Cardiac muscle cell (in vitro differentiated cells and primary cell): ENCODE results near the gene FMNL3. TPM values are rescaled to one million over a fixed set of nuclear protein-coding genes. Genes with fewer than 3 reads are reported as not detected.
A peak's percentile ranks its signal among the peaks of the same experiment; 100 is the strongest.

Source experiments
- DNase-seq, 2 donors: peaks; one replicate each; pipeline versions ENCODE4 v3.0.0 to v3.0.0-alpha.2; 2010 to 2017; ENCODE audit warnings: low read depth in 1 of 2, low spot score in 1 of 2
- H3K27ac ChIP-seq: fragments of 200-600 bp; sonication (generic); 2 replicates; pipeline ENCODE4 v1.5.1; 2016
- H3K27me3 ChIP-seq: fragments of 200-600 bp; sonication (generic); 2 replicates; pipeline ENCODE4 v1.6.0; 2016; ENCODE audit warnings: control low read depth
- H3K36me3 ChIP-seq: fragments of 200-600 bp; sonication (generic); 2 replicates; pipeline ENCODE4 v1.5.1; 2016; ENCODE audit warnings: control low read depth
- H3K4me1 ChIP-seq: fragments of 200-600 bp; sonication (generic); 2 replicates; pipeline ENCODE4 v1.8.1; 2017; ENCODE audit warnings: low read depth, mild to moderate bottlenecking, mixed run types
- H3K4me3 ChIP-seq: fragments of 200-600 bp; sonication (generic); 2 replicates; pipeline ENCODE4 v1.5.1; 2016; ENCODE audit warnings: mild to moderate bottlenecking
- H3K9me3 ChIP-seq: fragments of 200-600 bp; sonication (generic); 2 replicates; pipeline ENCODE4 v1.5.1; 2017; ENCODE audit warnings: low read depth, mild to moderate bottlenecking, control low read depth
- polyA plus RNA-seq: library from polyadenylated mRNA; unstranded; fragments of >200 nt; fragmentation: Nextera tagmentation; extraction: Ambion mirVana; gene quantifications from 2 replicates; pipeline ENCODE4 v1.2.1, GENCODE V29; 2016
- total RNA-seq: library from RNA; depleted of rRNA; stranded (reverse); fragments of >200 nt; gene quantifications from 2 replicates; pipeline ENCODE4 v1.2.3, GENCODE V29; 2016
- TF ChIP-seq, protein P1 (sequence below): IDR thresholded peaks from 2 replicates; pipeline ENCODE4 v1.5.1; 2012; ENCODE audit warnings: low read depth, mild to moderate bottlenecking, low read length

The FMNL3 gene
- total and polyA plus RNA-seq, 2 experiments from 2014 or later, result 2.9 to 5.6 TPM

DNA sequence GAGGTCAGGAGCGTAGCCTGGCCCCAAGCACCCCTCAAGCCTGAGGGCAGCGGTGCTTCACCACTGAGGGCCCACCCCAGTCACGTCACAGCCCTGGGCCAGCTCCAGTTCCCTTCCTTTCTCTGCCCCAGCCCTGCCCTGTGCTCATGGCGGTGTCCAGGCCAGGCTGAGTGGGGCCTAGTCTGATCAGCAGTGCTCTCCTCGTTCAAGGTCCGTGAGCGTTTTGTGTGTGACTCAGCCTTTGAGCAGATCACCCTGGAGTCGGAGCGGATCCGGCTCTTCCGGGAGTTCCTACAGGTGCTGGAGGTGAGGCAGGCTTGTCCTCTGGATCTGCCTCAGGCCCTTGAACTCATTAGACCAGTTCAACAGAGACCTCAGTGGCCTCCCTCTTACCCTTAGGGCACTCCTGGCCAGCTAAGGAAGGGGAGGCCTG lies 64.8 kb downstream of the FMNL3 start:
- Histone ChIP-seq H3K9me3 (no peaks in the 10 kb centered on the region), H3K27ac (no peak overlapping the region), H3K36me3 (peaks cover 12% of the 10 kb centered on the region)

DNA sequence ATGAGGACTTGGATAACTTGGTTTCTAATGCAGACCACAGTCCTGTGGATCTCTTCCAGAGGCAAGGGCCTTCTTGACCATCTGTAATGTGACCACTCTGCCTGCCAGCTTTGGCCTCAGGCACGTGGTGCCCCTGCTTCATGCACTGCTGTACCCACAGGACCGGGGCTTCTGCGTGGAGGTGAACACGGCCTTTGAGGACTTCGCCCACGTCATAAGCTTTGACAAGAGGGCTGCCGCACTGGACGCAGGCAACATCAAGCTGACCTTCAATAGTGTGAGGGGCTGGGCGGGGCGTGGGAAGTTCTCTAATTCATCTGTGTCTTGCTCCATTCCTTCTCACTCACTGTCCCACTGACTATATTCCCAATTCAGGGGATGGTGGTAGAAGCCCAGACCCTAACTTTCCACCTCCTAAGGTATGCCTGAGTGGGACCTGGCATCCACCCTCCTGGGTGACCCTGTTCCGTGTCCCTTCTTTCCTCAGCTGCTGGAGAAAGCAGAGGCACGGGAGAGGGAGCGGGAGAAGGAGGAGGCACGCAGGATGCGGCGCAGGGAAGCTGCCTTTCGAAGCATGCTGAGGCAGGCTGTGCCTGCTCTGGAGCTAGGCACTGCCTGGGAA lies 65.3 kb downstream of the FMNL3 start:
- no peak for DNase-seq
- H3K4me3 ChIP-seq, result no peak overlapping the region
- TF ChIP-seq, protein P1, sequence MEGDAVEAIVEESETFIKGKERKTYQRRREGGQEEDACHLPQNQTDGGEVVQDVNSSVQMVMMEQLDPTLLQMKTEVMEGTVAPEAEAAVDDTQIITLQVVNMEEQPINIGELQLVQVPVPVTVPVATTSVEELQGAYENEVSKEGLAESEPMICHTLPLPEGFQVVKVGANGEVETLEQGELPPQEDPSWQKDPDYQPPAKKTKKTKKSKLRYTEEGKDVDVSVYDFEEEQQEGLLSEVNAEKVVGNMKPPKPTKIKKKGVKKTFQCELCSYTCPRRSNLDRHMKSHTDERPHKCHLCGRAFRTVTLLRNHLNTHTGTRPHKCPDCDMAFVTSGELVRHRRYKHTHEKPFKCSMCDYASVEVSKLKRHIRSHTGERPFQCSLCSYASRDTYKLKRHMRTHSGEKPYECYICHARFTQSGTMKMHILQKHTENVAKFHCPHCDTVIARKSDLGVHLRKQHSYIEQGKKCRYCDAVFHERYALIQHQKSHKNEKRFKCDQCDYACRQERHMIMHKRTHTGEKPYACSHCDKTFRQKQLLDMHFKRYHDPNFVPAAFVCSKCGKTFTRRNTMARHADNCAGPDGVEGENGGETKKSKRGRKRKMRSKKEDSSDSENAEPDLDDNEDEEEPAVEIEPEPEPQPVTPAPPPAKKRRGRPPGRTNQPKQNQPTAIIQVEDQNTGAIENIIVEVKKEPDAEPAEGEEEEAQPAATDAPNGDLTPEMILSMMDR, result no peak
- H3K27ac ChIP-seq, result no peak overlapping the region
- no peaks in the 10 kb centered on the region for H3K27me3 ChIP-seq
- H3K36me3 ChIP-seq, result peaks cover 12% of the 10 kb centered on the region
- H3K9me3 ChIP-seq, result no peaks in the 10 kb centered on the region
- H3K4me1 ChIP-seq, result peaks cover 8% of the 10 kb centered on the region

More for the DNA sequence above, 64.8 kb downstream of the FMNL3 start:
- TF ChIP-seq, protein P1, result no peak
- DNase-seq, result no peak
- H3K4me1 ChIP-seq, result peaks cover 5% of the 10 kb centered on the region
- no peaks in the 10 kb centered on the region for H3K27me3 ChIP-seq
- H3K4me3 ChIP-seq, result no peak overlapping the region

DNA sequence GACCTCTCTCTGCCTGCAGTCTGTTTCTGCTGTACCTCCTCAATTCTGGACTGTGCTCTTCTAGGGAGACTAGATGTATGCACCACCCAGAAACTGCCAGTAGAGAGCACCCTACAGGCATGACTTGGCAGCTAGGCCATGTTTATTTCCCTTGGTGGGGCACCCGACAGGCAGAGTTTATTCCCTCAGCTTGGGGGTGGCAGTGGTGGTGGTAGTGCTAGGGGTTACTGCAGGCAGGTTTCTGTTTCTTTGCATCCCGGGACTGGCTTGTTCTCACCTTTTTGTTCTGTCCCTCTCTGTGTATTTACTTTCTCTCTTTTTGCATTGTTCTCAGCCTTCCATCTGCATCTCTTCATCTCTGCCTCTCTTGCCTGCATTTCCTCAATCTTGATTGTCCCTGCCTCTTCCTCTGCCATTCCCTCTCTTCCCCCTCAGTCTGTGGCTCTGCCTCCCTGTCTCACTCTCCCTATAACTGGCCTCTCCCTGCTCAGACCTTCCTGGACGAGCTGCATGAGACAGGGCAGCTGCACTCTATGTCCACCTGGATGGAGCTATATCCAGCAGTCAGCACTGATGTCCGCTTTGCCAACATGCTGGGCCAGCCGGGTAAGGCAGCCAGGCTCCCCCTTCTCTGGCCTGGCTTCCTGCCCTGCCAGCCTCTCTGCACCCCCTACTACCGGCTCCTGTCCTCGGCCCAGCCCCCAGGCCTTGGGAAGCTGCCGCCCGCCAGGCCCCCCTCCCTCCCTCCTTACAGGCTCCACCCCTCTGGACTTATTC lies 70.0 kb downstream of the FMNL3 start:
- TF ChIP-seq, protein P1, result peak; percentile 80
- peaks cover 9% of the 10 kb centered on the region for H3K36me3 ChIP-seq
- H3K4me3 ChIP-seq, result no peak overlapping the region
- H3K9me3 ChIP-seq, result no peaks in the 10 kb centered on the region
- peak; percentile 67 to 78 for DNase-seq
- no peaks in the 10 kb centered on the region for H3K27me3 ChIP-seq
- H3K27ac ChIP-seq, result peak overlapping the region; percentile 50
- peaks cover 11% of the 10 kb centered on the region for H3K4me1 ChIP-seq

DNA sequence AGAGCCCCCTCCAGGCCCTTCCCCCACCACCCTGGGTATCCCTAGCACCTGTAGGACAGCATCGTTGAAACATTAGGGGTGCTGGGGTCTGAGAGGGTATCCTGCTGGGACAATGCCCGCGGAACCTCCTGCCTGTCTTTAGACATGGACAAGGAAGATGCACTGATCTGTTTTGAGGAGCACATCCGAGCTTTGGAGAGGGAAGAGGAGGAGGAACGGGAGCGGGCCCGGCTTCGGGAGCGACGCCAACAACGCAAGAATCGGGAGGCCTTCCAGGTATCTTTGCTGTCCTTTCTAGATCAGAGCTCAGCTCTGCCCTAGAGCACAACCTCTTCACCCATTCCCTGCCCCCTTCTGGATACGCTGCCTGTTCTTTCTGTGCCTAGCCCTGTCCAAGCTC lies 70.6 kb downstream of the FMNL3 start:
- Histone ChIP-seq H3K9me3 (no peaks in the 10 kb centered on the region), H3K27ac (no peak overlapping the region), H3K4me1 (peaks cover 11% of the 10 kb centered on the region), H3K36me3 (peaks cover 7% of the 10 kb centered on the region), H3K27me3 (no peaks in the 10 kb centered on the region), H3K4me3 (no peak overlapping the region)
- no peak for DNase-seq
- TF ChIP-seq, protein P1, result no peak

DNA sequence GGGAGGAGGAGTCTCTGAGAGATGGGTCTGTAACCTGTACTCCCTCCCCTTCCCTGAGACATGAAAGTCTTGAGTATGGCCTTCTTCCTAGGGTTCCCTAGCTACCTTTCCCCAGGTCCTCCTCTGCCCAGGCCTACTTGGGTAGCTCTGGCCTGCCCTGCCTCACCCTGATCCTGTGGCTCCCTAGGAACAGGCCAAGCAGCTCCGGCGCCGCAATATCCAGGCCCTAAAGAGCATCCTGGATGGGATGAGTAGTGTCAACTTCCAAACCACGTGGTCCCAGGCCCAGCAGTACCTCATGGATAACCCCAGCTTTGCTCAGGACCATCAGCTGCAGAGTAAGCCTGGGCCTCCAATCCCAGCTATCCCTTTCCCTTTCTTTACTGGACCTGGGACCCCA lies 71.5 kb downstream of the FMNL3 start:
- Histone ChIP-seq H3K4me1 (peaks cover 11% of the 10 kb centered on the region), H3K27me3 (no peaks in the 10 kb centered on the region), H3K27ac (no peak overlapping the region), H3K4me3 (no peak overlapping the region), H3K36me3 (peaks cover 7% of the 10 kb centered on the region), H3K9me3 (no peaks in the 10 kb centered on the region)
- DNase-seq, result no peak
- TF ChIP-seq, protein P1, result no peak
